Measurements from ENCODE around the gene RAB15. TPM values are rescaled to one million over a fixed set of nuclear protein-coding genes. Genes with fewer than 3 reads are reported as not detected.

The RAB15 gene
- total RNA-seq, 1 donor from 2014 or later, result 36.3 TPM

- Mint-ChIP-seq H3K4me3 (ENCODE audit: unreplicated experiment) (no peak overlapping the region), H3K27me3 (ENCODE audit: low read depth, unreplicated experiment) (no peaks in the 10 kb centered on the region), H3K36me3 (ENCODE audit: low read depth, unreplicated experiment) (peaks cover 32% of the 10 kb centered on the region), H3K4me1 (ENCODE audit: low read depth, unreplicated experiment) (no peaks in the 10 kb centered on the region), H3K27ac (ENCODE audit: unreplicated experiment) (no peak overlapping the region), H3K9me3 (ENCODE audit: unreplicated experiment) (no peaks in the 10 kb centered on the region)
- Histone ChIP-seq H3K79me2 (ENCODE audit: insufficient read depth, low read length) (no peaks in the 10 kb centered on the region), H3K4me3 (ENCODE audit: insufficient read depth, low read depth, low read length) (no peak overlapping the region), H3K9me3 (ENCODE audit: insufficient read depth, low read depth, low read length) (no peaks in the 10 kb centered on the region), H3K27me3 (ENCODE audit: insufficient read depth, low read length) (no peaks in the 10 kb centered on the region), H2AFZ (ENCODE audit: low read depth, low read length) (no peak overlapping the region), H3K4me1 (ENCODE audit: insufficient read depth, low read length) (no peaks in the 10 kb centered on the region), H3K4me2 (ENCODE audit: low read length) (no peak overlapping the region), H4K20me1 (ENCODE audit: insufficient read depth, low read length) (peaks cover 19% of the 10 kb centered on the region), H3K27ac (ENCODE audit: low read depth, low read length) (no peak overlapping the region), H3K9ac (ENCODE audit: low read length) (no peak overlapping the region), H3K36me3 (ENCODE audit: insufficient read depth, low read length) (no peaks in the 10 kb centered on the region)
- no peak for TF ChIP-seq EZH2 (IDR thresholded peaks at IDR 0.05; ENCODE audit: insufficient read depth, low read length)
- FAIRE-seq (no peak), DNase-seq (ENCODE audit: low read depth) (no peak)
These were observed 18.5 kb downstream of the RAB15 start for GRCh38 chr14:64953661-64954060.

GRCh38 chr14:64953310-64953654 is 18.9 kb downstream of the RAB15 start:
- no peak overlapping the region for H3K4me2 ChIP-seq (ENCODE audit: low read length)
- no peak for FAIRE-seq
- H3K36me3 ChIP-seq (ENCODE audit: insufficient read depth, low read length), result no peaks in the 10 kb centered on the region
- no peak overlapping the region for H3K27ac Mint-ChIP-seq (ENCODE audit: unreplicated experiment)
- no peaks in the 10 kb centered on the region for H3K79me2 ChIP-seq (ENCODE audit: insufficient read depth, low read length)
- H3K4me1 ChIP-seq (ENCODE audit: insufficient read depth, low read length), result no peaks in the 10 kb centered on the region
- no peaks in the 10 kb centered on the region for H3K4me1 Mint-ChIP-seq (ENCODE audit: low read depth, unreplicated experiment)
- peaks cover 19% of the 10 kb centered on the region for H4K20me1 ChIP-seq (ENCODE audit: insufficient read depth, low read length)
- no peak overlapping the region for H3K4me3 Mint-ChIP-seq (ENCODE audit: unreplicated experiment)
- no peaks in the 10 kb centered on the region for H3K9me3 ChIP-seq (ENCODE audit: insufficient read depth, low read depth, low read length)
- H3K27me3 Mint-ChIP-seq (ENCODE audit: low read depth, unreplicated experiment), result no peaks in the 10 kb centered on the region
- peaks cover 31% of the 10 kb centered on the region for H3K36me3 Mint-ChIP-seq (ENCODE audit: low read depth, unreplicated experiment)
- H3K4me3 ChIP-seq (ENCODE audit: insufficient read depth, low read depth, low read length), result no peak overlapping the region
- H3K27ac ChIP-seq (ENCODE audit: low read depth, low read length), result no peak overlapping the region
- no peak for TF ChIP-seq EZH2 (IDR thresholded peaks at IDR 0.05; ENCODE audit: insufficient read depth, low read length)
- no peak for TF ChIP-seq CTCF (IDR thresholded peaks at IDR 0.05; ENCODE audit: insufficient read depth, low read depth, low read length)
- no peak for DNase-seq (ENCODE audit: low read depth)
- H2AFZ ChIP-seq (ENCODE audit: low read depth, low read length), result no peak overlapping the region
- H3K27me3 ChIP-seq (ENCODE audit: insufficient read depth, low read length), result no peaks in the 10 kb centered on the region
- no peaks in the 10 kb centered on the region for H3K9me3 Mint-ChIP-seq (ENCODE audit: unreplicated experiment)
- H3K9ac ChIP-seq (ENCODE audit: low read length), result no peak overlapping the region

- Mint-ChIP-seq H3K36me3 (ENCODE audit: low read depth, unreplicated experiment) (peaks cover 34% of the 10 kb centered on the region), H3K27me3 (ENCODE audit: low read depth, unreplicated experiment) (no peaks in the 10 kb centered on the region), H3K4me1 (ENCODE audit: low read depth, unreplicated experiment) (no peaks in the 10 kb centered on the region), H3K27ac (ENCODE audit: unreplicated experiment) (peak overlapping the region; percentile 20), H3K9me3 (ENCODE audit: unreplicated experiment) (no peaks in the 10 kb centered on the region), H3K4me3 (ENCODE audit: unreplicated experiment) (no peak overlapping the region)
- H3K27ac ChIP-seq (ENCODE audit: low read depth, low read length), result no peak overlapping the region
- H3K9ac ChIP-seq (ENCODE audit: low read length), result no peak overlapping the region
- H3K4me2 ChIP-seq (ENCODE audit: low read length), result no peak overlapping the region
- no peaks in the 10 kb centered on the region for H3K36me3 ChIP-seq (ENCODE audit: insufficient read depth, low read length)
- no peak overlapping the region for H2AFZ ChIP-seq (ENCODE audit: low read depth, low read length)
- DNase-seq (ENCODE audit: low read depth) (no peak), FAIRE-seq (no peak)
- H3K27me3 ChIP-seq (ENCODE audit: insufficient read depth, low read length), result no peaks in the 10 kb centered on the region
- no peaks in the 10 kb centered on the region for H3K9me3 ChIP-seq (ENCODE audit: insufficient read depth, low read depth, low read length)
- no peak overlapping the region for H3K4me3 ChIP-seq (ENCODE audit: insufficient read depth, low read depth, low read length)
- H3K4me1 ChIP-seq (ENCODE audit: insufficient read depth, low read length), result no peaks in the 10 kb centered on the region
- peaks cover 19% of the 10 kb centered on the region for H4K20me1 ChIP-seq (ENCODE audit: insufficient read depth, low read length)
- H3K79me2 ChIP-seq (ENCODE audit: insufficient read depth, low read length), result no peaks in the 10 kb centered on the region
- TF ChIP-seq CTCF (IDR thresholded peaks at IDR 0.05; ENCODE audit: insufficient read depth, low read depth, low read length) (no peak), EZH2 (IDR thresholded peaks at IDR 0.05; ENCODE audit: insufficient read depth, low read length) (no peak)
These were observed 19.4 kb downstream of the RAB15 start for GRCh38 chr14:64952598-64953309.

Data from astrocyte (in vitro differentiated cells and primary cell).